ENCODE results near the gene FAAP100.

- no peak for TF ChIP-seq POLR2A (IDR thresholded peaks at IDR 0.05; ENCODE audit: low read depth, low read length)
- no peak for TF ChIP-seq POLR2AphosphoS5 (IDR thresholded peaks at IDR 0.05; ENCODE audit: low read depth, low read length)
- no peak for TF ChIP-seq PAX5 (IDR thresholded peaks at IDR 0.05; ENCODE audit: insufficient read depth, low read length, severe bottlenecking)
Observed at GRCh38 chr17:81500047-81500446, 52.1 kb downstream of the FAAP100 start.
